ENCODE data around the gene AFAP1L2.

The AFAP1L2 gene

DNA sequence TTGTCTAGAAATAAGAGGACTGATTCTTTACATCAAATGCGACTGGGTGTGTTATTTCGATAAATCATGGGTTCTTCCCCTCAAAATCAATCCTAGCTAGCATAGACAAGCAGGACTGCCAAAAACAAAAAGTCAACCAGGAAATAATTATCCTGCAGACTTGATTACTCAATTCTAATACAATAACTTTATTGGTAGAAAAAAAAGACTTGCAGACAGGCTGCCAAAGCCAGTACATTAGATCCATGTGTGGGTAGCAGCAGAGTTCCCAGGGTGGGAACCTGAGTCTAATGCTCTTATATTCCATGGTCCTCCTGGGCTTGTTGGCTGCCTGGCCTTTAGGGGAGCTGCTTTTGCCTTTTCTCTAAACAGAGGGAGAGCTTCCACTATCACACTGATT is 7.8 kb downstream of the AFAP1L2 start:
- no peak for DNase-seq (ENCODE audit: low read depth)
- in situ Hi-C loops (cut with HindIII; ENCODE audit: low sequenced_read_pairs) = no loop called here
- no peak overlapping the region for H3K4me3 ChIP-seq (ENCODE audit: low read depth, low read length)
- TF ChIP-seq, protein P1, sequence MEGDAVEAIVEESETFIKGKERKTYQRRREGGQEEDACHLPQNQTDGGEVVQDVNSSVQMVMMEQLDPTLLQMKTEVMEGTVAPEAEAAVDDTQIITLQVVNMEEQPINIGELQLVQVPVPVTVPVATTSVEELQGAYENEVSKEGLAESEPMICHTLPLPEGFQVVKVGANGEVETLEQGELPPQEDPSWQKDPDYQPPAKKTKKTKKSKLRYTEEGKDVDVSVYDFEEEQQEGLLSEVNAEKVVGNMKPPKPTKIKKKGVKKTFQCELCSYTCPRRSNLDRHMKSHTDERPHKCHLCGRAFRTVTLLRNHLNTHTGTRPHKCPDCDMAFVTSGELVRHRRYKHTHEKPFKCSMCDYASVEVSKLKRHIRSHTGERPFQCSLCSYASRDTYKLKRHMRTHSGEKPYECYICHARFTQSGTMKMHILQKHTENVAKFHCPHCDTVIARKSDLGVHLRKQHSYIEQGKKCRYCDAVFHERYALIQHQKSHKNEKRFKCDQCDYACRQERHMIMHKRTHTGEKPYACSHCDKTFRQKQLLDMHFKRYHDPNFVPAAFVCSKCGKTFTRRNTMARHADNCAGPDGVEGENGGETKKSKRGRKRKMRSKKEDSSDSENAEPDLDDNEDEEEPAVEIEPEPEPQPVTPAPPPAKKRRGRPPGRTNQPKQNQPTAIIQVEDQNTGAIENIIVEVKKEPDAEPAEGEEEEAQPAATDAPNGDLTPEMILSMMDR (IDR thresholded peaks at IDR 0.05; ENCODE audit: low read depth, low read length, missing control alignments) = no peak

DNA sequence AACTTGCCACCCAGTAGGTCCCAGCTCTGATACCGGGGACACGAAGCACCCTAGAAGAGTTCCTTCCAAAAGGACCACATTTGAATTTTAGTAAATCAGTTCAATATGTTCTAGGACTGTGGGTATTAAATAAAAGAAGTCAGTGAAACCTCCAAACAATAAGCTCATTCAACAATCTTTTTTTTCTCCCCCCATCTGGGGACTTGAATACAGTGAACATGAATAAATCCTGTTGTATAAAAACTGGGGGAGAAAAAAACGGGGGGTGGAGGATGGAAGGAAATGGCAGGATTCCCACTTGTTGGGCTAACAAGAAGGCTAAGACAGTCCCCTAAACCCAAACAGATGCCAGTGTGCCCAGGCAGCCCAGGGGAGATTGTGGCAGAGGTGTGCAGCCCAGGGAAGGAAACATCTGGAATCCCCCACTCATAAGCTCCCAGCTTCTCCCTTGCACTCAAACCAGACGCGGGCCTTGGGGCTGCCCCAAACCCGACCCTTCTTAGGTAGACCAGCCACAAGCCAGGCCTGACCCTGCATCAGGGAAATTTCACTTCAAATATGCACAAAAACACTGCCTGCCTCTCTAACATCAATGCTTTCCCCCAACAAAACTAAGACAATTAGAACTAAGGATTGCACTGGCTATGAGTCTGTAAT is 8.8 kb downstream of the AFAP1L2 start:
- in situ Hi-C loops (cut with HindIII; ENCODE audit: low sequenced_read_pairs) = no loop called here

DNA sequence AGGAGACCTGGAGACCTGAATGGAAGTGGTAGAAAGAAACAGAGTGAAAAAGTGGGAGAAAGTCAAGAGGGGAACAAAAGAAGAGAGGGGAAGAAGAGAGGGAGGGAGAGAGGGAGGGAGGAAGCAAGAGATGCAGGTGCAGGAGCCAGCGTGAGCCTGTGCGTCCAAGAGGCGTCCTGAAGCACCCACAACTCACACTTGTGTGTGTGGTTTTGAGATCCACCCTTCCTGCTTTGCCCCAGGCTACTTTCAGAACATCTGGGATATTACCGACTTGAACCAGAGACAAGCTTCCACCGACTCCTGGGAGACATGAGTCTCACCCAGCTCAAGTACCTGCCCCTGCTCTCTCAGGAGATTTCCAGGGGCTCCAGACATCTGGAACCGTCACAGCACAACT is 9.8 kb downstream of the AFAP1L2 start:
- DNase-seq (ENCODE audit: low read depth) = no peak
- TF ChIP-seq, protein P1 (IDR thresholded peaks at IDR 0.05; ENCODE audit: low read depth, low read length, missing control alignments) = no peak
- H3K4me3 ChIP-seq (ENCODE audit: low read depth, low read length) = no peak overlapping the region
- in situ Hi-C loops (cut with HindIII; ENCODE audit: low sequenced_read_pairs) = no loop called here

More for the DNA sequence above, 8.8 kb downstream of the AFAP1L2 start:
- DNase-seq (ENCODE audit: low read depth) = no peak
- TF ChIP-seq, protein P1 (IDR thresholded peaks at IDR 0.05; ENCODE audit: low read depth, low read length, missing control alignments) = no peak
- H3K4me3 ChIP-seq (ENCODE audit: low read depth, low read length) = no peak overlapping the region

DNA sequence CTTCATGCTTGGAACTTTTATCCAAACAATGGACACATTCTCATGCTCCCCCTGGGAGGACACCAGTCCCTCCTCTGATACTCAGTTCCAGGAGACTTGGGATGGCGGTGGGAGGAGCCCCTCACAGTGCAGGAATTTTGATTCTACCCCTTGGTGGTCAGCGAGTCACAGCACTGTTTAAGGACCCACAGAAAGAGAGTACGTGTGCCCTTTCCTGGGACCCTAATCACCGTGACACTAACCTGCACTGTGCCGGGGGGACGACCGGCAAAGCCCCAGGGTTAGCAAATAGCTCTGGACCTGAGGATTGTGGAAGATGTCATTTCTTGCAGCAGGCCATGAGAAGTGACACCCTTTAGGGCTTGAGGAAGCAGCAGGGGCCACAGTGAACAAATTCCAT is 10.4 kb downstream of the AFAP1L2 start:
- no peak overlapping the region for H3K4me3 ChIP-seq (ENCODE audit: low read depth, low read length)
- TF ChIP-seq, protein P1 (IDR thresholded peaks at IDR 0.05; ENCODE audit: low read depth, low read length, missing control alignments) = no peak
- no peak for DNase-seq (ENCODE audit: low read depth)
- in situ Hi-C loops (cut with HindIII; ENCODE audit: low sequenced_read_pairs) = no loop called here

DNA sequence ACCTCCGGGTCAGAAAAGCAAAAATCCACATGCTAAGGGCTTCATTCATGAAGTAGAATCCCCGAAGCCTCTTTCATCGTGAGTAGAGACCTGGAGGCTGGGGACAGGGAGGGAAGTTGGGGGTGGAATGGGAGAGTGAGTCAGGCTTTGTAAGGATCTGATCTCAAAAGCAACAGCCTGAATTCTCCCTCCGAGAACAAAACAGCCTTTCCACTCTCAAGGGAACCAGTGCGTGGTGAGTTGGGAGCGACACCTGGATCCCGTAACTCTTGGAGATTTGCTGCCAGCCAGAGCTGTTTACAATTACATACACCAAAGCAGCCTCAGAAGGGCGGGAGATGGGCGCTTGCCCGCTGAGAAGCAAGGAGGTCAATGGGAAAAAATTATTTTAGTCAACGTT is 10.8 kb downstream of the AFAP1L2 start:
- TF ChIP-seq, protein P1 (IDR thresholded peaks at IDR 0.05; ENCODE audit: low read depth, low read length, missing control alignments) = no peak
- in situ Hi-C loops (cut with HindIII; ENCODE audit: low sequenced_read_pairs) = no loop called here
- no peak overlapping the region for H3K4me3 ChIP-seq (ENCODE audit: low read depth, low read length)
- DNase-seq (ENCODE audit: low read depth) = no peak

DNA sequence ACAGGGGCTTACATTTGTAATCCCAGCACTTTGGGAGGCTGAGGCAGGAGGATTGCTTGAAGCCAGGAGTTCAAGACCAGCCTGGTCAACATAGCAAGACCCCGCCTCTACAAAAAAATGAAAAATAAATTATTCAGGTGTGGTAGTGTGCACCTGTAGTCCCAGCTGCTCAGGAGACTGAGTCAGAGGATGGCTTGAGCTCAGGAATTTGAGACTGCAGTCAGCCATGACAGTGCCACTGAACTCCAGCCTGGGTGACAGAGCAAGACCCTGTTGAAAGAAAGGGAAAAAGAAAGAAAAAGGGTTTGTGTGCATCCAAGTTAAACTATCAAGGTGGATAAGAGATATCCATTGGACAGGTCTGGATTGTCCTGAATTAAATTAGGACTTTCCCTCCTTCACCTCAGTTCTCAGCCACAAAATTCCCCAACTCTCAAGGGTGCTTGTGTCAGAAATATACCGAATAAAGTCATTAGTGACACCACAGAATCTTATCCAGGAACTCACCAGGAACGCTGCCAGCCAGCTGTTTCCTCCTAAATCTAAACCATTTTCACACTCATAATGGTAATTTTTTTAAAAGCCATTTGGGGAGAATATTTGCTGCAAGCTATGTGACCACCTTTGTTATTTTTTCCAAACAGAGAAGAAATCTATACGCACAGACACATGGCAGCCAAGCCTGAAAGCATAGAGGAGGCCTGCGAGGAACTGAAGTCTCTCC is 12.0 kb downstream of the AFAP1L2 start:
- H3K4me3 ChIP-seq (ENCODE audit: low read depth, low read length) = no peak overlapping the region
- peak; percentile 40 for DNase-seq (ENCODE audit: low read depth)
- TF ChIP-seq, protein P1 (IDR thresholded peaks at IDR 0.05; ENCODE audit: low read depth, low read length, missing control alignments) = no peak
- in situ Hi-C loops (cut with HindIII; ENCODE audit: low sequenced_read_pairs) = no loop called here
